HepG2 (cell line): ENCODE results near the gene TMEM87B. TPM values are rescaled to one million over a fixed set of nuclear protein-coding genes. Genes with fewer than 3 reads are reported as not detected.

Source experiments
- ATAC-seq: fragments of 200-7000 bp; cut with Tn5 transposase; 3 replicates; pipeline ENCODE4 v1.9.1; 2020; ENCODE audit warnings: mild to moderate bottlenecking, moderate library complexity
- BruUV-seq: library from RNA; stranded (reverse); fragments of 400-500 nt; replicated peaks from 2 replicates; lab custom pipeline; 2021; lab: Mats Ljungman, UMichigan
- CTCF ChIA-PET: fragments of 300-600 bp; formaldehyde crosslinking; extraction: SDS; loops from one replicate; lab custom pipeline; 2021; ENCODE audit warnings: low total read pairs, inconsistent platforms, low intra/inter-chr PET ratio; lab: Yijun Ruan, JAX
- POLR2A ChIA-PET: fragments of 350-600 bp; sonication (Branson Sonifier 250); formaldehyde crosslinking; loops from one replicate; lab custom pipeline; 2020; ENCODE audit warnings: antibody characterized with exemption, inconsistent platforms; lab: Yijun Ruan, JAX
- DNase-seq: peaks from one replicate; pipeline ENCODE4 v3.0.0-alpha.2; 2015; ENCODE audit warnings: low spot score
- FAIRE-seq: peaks from 3 replicates; lab custom pipeline; 2011; peaks lifted over from hg19 to GRCh38; lab: Jason Lieb, UNC
- H2AFZ ChIP-seq: one replicate; pipeline ENCODE4 v1.6.1; 2011; ENCODE audit warnings: low read length, inconsistent platforms
- H3K27ac ChIP-seq: fragments of 300-600 bp; 3 replicates; pipeline ENCODE4 v1.8.0; 2011; ENCODE audit warnings: mixed run types, mild to moderate bottlenecking, mixed read lengths, low read length, inconsistent platforms; ENCODE audit not compliant: insufficient read depth; ENCODE audit errors: extremely low read length
- H3K27me3 ChIP-seq, 2 experiments: fragments of 200-600 bp in 1 of 2; 2 replicates in 1 of 2; 3 replicates in 1 of 2; pipeline versions ENCODE4 v1.6.0 to v1.8.0; 2011; ENCODE audit warnings: low read length in 2 of 2, mild to moderate bottlenecking in 2 of 2, moderate library complexity in 2 of 2, inconsistent platforms in 1 of 2; ENCODE audit not compliant: insufficient read depth in 2 of 2, control insufficient read depth in 1 of 2
- H3K36me3 ChIP-seq, 2 experiments: fragments of 200-600 bp in 1 of 2; replicated peaks in 1 of 2; 2 replicates in 1 of 2; 3 replicates in 1 of 2; pipeline versions ENCODE4 v1.5.1 to v1.8.0; 2011; ENCODE audit warnings: low read length in 2 of 2, inconsistent platforms in 1 of 2; ENCODE audit not compliant: insufficient read depth in 2 of 2, control insufficient read depth in 1 of 2
- H3K4me1 ChIP-seq: 2 replicates; pipeline ENCODE4 v1.5.1; 2012; ENCODE audit warnings: low read length, inconsistent platforms; ENCODE audit not compliant: insufficient read depth
- H3K4me2 ChIP-seq: 2 replicates; pipeline ENCODE4 v1.6.0; 2011; ENCODE audit warnings: low read depth, low read length, inconsistent platforms
- H3K4me3 ChIP-seq, 3 experiments: fragments of 200-600 bp in 1 of 3; sonication (generic), shearing (Covaris generic) in 1 of 3; replicated peaks in 1 of 3; 2 replicates each; pipeline ENCODE4 v1.5.1; 2011 to 2016; ENCODE audit warnings: low read length in 3 of 3, inconsistent platforms in 2 of 3, low read depth in 2 of 3, mild to moderate bottlenecking in 2 of 3, control low read depth in 1 of 3, mixed read lengths in 1 of 3; ENCODE audit not compliant: insufficient read depth in 1 of 3
- H3K79me2 ChIP-seq: one replicate; pipeline ENCODE4 v1.6.1; 2011; ENCODE audit warnings: low read length, inconsistent platforms; ENCODE audit not compliant: insufficient read depth
- H3K9ac ChIP-seq: 2 replicates; pipeline ENCODE4 v1.6.0; 2011; ENCODE audit warnings: mild to moderate bottlenecking, low read depth, low read length, inconsistent platforms; ENCODE audit not compliant: insufficient read depth
- H3K9me3 ChIP-seq: 2 replicates; pipeline ENCODE4 v1.5.1; 2012; ENCODE audit warnings: mild to moderate bottlenecking, low read length
- H4K20me1 ChIP-seq: 2 replicates; pipeline ENCODE4 v1.6.0; 2011; ENCODE audit warnings: inconsistent platforms, mild to moderate bottlenecking, low read length, moderate library complexity; ENCODE audit not compliant: insufficient read depth
- FOSL2 ChIP-seq: sonication (generic); formaldehyde crosslinking; IDR thresholded peaks from 2 replicates; pipeline ENCODE4 v1.4.0; 2020; ENCODE audit warnings: missing genetic modification reagents
- SNAPC4 ChIP-seq: sonication (generic); formaldehyde crosslinking; IDR thresholded peaks from 2 replicates; pipeline ENCODE4 v1.4.0; 2020; ENCODE audit warnings: mild to moderate bottlenecking, missing genetic modification reagents
- ZNF280B ChIP-seq: sonication (generic); formaldehyde crosslinking; IDR thresholded peaks from 2 replicates; pipeline ENCODE4 v1.5.0; 2020; ENCODE audit warnings: missing genetic modification reagents, mild to moderate bottlenecking, borderline replicate concordance
- ZNF441 ChIP-seq: sonication (generic); formaldehyde crosslinking; IDR thresholded peaks from 2 replicates; pipeline ENCODE4 v1.7.0; 2021; ENCODE audit warnings: missing genetic modification reagents, borderline replicate concordance
- ZNF598 ChIP-seq: sonication (generic); formaldehyde crosslinking; IDR thresholded peaks from 2 replicates; pipeline ENCODE4 v1.5.1; 2020; ENCODE audit warnings: mild to moderate bottlenecking, missing genetic modification reagents, borderline replicate concordance
- ZNF709 ChIP-seq: sonication (generic); formaldehyde crosslinking; IDR thresholded peaks from 2 replicates; pipeline ENCODE4 v1.5.0; 2020; ENCODE audit warnings: mild to moderate bottlenecking, missing genetic modification reagents
- ZNF891 ChIP-seq: sonication (generic); formaldehyde crosslinking; IDR thresholded peaks from 2 replicates; pipeline ENCODE4 v1.5.0; 2020; ENCODE audit warnings: mild to moderate bottlenecking, missing genetic modification reagents
- WGBS: methylation state at CpG from one replicate; pipeline ENCODE4 v1.1.6; 2017; ENCODE audit warnings: low lambda C conversion rate; 5-methylcytosine and 5-hydroxymethylcytosine counted together
- in situ Hi-C: cut with HindIII; loops from 2 replicates; pipeline ENCODE4 v1.10.0; 2017; ENCODE audit warnings: low pct_unique_long_range_greater_than_20kb; ENCODE audit not compliant: extremely low pct_ligation_motif_present
- intact Hi-C: fragments of 100-400 bp; cut with micrococcal nuclease; formaldehyde crosslinking; loops from one replicate; pipeline ENCODE4 v1.10.0; 2022; ENCODE audit not compliant: unreplicated experiment
- polyA plus RNA-seq, 8 experiments: library from polyadenylated mRNA; depleted of rRNA in 3 of 8; stranded (reverse) in 7 of 8; unstranded in 1 of 8; fragments of >200 nt; fragmentation: Illumina TruSeq in 4 of 8; extraction: Trizol in 4 of 8; gene quantifications; 2 replicates each; pipeline versions ENCODE4 v1.2.1 to v1.2.3, GENCODE V29; 2011 to 2016; ENCODE audit warnings: low read depth in 4 of 8, missing spikeins in 1 of 8, mixed read lengths in 1 of 8; ENCODE audit not compliant: insufficient read depth in 1 of 8
- total RNA-seq, 5 experiments: library from RNA; depleted of rRNA; stranded (reverse); fragments of >200 nt; fragmentation: Illumina TruSeq; extraction: Trizol; gene quantifications; 2 replicates each; pipeline ENCODE4 v1.2.3, GENCODE V29; 2016; ENCODE audit warnings: low read depth in 1 of 5
- TF ChIP-seq, protein P1 (sequence below): IDR thresholded peaks from 2 replicates; pipeline ENCODE4 v1.6.1; 2016; ENCODE audit warnings: mild to moderate bottlenecking, missing biosample characterization, missing genetic modification reagents
- TF ChIP-seq, protein P2 (sequence below): sonication (generic); formaldehyde crosslinking; IDR thresholded peaks from 2 replicates; pipeline ENCODE4 v1.4.0; 2020; ENCODE audit warnings: mild to moderate bottlenecking, missing genetic modification reagents
- TF ChIP-seq, protein P3 (sequence below): sonication (generic); formaldehyde crosslinking; IDR thresholded peaks from 2 replicates; pipeline ENCODE4 v1.4.0; 2020; ENCODE audit warnings: missing genetic modification reagents

TMEM87B gene
- total and polyA plus RNA-seq, 2 of the 13 experiments (the other 11 are each of a cell fraction or from before 2014, with no cell fraction given) = 15.1 to 16.2 TPM

- Histone ChIP-seq H2AFZ (no peak overlapping the region), H4K20me1 (no peaks in the 10 kb centered on the region), H3K4me3 (no peak overlapping the region; a peak in 1 of 6 replicates), H3K4me1 (peaks cover 11% of the 10 kb centered on the region), H3K4me2 (peak overlapping the region; percentile 32), H3K9me3 (no peaks in the 10 kb centered on the region), H3K9ac (no peak overlapping the region), H3K79me2 (no peaks in the 10 kb centered on the region), H3K36me3 (no peaks in the 10 kb centered on the region), H3K27ac (no peak overlapping the region), H3K27me3 (no peaks in the 10 kb centered on the region)
- intact Hi-C loops (no loop called here), in situ Hi-C loops (no loop called here)
- no TSS peak for BruUV-seq
- FAIRE-seq = no peak
- CTCF ChIA-PET = no interaction called here
- peak; percentile 68 for ATAC-seq
- WGBS = 44% methylated on average over 21 of the region's 21 CpGs
- peak; percentile 39 for DNase-seq
- POLR2A ChIA-PET = no interaction called here
- TF ChIP-seq ZNF441 (CRISPR knock-in tag) (no peak), SNAPC4 (no peak), ZNF891 (CRISPR knock-in tag) (no peak), ZNF709 (no peak), ZNF280B (CRISPR knock-in tag) (no peak), FOSL2 (CRISPR knock-in tag) (peak; percentile 85), ZNF598 (CRISPR knock-in tag) (no peak)
- TF ChIP-seq, protein P1, sequence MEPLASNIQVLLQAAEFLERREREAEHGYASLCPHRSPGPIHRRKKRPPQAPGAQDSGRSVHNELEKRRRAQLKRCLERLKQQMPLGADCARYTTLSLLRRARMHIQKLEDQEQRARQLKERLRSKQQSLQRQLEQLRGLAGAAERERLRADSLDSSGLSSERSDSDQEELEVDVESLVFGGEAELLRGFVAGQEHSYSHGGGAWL (CRISPR knock-in tag) = no peak
- TF ChIP-seq, protein P2, sequence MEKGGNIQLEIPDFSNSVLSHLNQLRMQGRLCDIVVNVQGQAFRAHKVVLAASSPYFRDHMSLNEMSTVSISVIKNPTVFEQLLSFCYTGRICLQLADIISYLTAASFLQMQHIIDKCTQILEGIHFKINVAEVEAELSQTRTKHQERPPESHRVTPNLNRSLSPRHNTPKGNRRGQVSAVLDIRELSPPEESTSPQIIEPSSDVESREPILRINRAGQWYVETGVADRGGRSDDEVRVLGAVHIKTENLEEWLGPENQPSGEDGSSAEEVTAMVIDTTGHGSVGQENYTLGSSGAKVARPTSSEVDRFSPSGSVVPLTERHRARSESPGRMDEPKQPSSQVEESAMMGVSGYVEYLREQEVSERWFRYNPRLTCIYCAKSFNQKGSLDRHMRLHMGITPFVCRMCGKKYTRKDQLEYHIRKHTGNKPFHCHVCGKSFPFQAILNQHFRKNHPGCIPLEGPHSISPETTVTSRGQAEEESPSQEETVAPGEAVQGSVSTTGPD (CRISPR knock-in tag) = peak; percentile 89
- TF ChIP-seq, protein P3, sequence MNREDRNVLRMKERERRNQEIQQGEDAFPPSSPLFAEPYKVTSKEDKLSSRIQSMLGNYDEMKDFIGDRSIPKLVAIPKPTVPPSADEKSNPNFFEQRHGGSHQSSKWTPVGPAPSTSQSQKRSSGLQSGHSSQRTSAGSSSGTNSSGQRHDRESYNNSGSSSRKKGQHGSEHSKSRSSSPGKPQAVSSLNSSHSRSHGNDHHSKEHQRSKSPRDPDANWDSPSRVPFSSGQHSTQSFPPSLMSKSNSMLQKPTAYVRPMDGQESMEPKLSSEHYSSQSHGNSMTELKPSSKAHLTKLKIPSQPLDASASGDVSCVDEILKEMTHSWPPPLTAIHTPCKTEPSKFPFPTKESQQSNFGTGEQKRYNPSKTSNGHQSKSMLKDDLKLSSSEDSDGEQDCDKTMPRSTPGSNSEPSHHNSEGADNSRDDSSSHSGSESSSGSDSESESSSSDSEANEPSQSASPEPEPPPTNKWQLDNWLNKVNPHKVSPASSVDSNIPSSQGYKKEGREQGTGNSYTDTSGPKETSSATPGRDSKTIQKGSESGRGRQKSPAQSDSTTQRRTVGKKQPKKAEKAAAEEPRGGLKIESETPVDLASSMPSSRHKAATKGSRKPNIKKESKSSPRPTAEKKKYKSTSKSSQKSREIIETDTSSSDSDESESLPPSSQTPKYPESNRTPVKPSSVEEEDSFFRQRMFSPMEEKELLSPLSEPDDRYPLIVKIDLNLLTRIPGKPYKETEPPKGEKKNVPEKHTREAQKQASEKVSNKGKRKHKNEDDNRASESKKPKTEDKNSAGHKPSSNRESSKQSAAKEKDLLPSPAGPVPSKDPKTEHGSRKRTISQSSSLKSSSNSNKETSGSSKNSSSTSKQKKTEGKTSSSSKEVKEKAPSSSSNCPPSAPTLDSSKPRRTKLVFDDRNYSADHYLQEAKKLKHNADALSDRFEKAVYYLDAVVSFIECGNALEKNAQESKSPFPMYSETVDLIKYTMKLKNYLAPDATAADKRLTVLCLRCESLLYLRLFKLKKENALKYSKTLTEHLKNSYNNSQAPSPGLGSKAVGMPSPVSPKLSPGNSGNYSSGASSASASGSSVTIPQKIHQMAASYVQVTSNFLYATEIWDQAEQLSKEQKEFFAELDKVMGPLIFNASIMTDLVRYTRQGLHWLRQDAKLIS (CRISPR knock-in tag) = no peak
Observed at GRCh38 chr2:112156152-112156986, 101.3 kb downstream of the TMEM87B start.
